Fibroblast of lung (primary cell): Measurements from ENCODE around the gene HPDL.

ENCODE experiments used
- CTCF ChIP-seq, 2 donors: IDR thresholded peaks in 1 of 2; conservative IDR thresholded peaks in 1 of 2; 1 replicate in 1 of 2; 2 replicates in 1 of 2; pipeline ENCODE4 v1.5.1; 2011 to 2012; ENCODE audit warnings: low read length in 2 of 2, control low read depth in 1 of 2, inconsistent platforms in 1 of 2, low read depth in 1 of 2, mild to moderate bottlenecking in 1 of 2
- EZH2 ChIP-seq: IDR thresholded peaks from 2 replicates; pipeline ENCODE4 v1.5.1; 2012; ENCODE audit warnings: low read length, control low read depth, mild to moderate bottlenecking; ENCODE audit errors: missing control alignments

GRCh38 chr1:45375104-45376090 lies 48.7 kb downstream of the HPDL start:
- TF ChIP-seq CTCF (conservative IDR thresholded peaks at IDR 0.05 in 1 of 2, IDR thresholded peaks at IDR 0.05 in 1 of 2; ENCODE audit: low read depth in 1 of 2, low read length in 2 of 2) (no peak), EZH2 (no peak)
